ENCODE results near the gene LZTR1.

Gene LZTR1

DNA sequence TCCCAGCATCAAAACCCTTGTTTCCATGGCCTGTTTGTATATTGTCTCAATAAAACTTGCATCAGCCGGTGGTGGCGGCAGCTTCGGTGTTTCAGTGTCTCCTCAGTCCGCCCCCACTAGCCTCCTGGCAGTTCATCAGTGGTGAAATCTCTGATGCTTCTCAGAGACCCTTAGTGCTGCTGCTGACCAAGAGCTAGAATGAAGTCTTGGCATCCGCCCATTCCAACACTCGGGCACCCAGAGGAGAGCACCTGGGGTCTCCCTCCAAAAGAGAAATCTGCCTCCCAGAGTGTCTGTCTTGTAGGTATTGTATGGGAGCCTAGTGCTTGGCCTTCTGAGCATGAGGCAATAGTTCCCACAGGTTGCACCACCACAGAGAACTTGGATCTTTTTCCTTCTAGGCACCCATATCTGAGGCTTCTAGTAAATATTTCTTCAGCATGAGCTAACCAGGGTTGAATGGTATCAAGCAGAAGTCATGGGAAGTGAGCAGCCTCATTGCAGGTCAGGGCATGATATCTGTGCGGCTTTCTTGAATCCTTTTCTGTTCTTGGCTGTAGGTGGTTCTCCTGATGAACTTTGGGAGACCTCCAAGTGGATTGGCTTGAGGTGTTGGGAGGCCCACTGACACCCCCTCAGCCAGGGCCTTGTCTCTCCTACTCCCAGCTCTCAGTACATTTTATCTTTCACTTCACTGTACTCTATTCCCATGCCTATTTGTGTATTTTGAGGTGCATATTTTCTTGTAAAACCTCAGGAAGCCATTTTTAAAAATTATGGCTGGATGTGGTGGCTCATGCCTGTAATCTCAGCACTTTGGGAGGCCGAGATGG lies 28.2 kb upstream of the LZTR1 start:
- Mint-ChIP-seq H3K27ac (peak overlapping the region in 1 of 2 donors; percentile 23), H3K9me3 (no peaks in the 10 kb centered on the region), H3K4me3 (peak overlapping the region in 1 of 2 donors; percentile 33), H3K36me3 (ENCODE audit: insufficient read depth) (peaks cover 53% of the 10 kb centered on the region), H3K4me1 (ENCODE audit: low read depth in 2 of 2) (peaks cover 4 to 12% of the 10 kb centered on the region in 2 donors), H3K27me3 (peaks cover 9 to 28% of the 10 kb centered on the region in 2 donors)
- no peak for DNase-seq
- no peak for ATAC-seq (replicated peaks)

DNA sequence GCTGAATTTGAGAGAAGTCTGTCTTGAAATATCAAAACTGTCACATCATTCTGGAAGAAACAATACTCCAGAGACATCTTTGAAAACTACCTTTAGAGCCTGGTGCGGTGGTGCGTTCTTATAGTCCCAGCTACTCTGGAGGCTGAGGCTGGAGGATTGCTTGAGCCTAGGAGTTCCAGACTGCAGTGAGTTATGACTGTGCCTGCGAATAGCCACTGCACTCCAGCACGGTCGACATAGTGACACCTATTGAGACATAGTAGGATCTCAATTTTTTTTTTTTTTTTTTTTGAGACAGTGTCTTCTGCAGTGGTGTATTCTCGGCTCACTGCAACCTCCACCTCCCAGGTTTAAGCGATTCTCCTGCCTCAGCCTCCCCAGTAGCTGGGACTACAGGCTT lies 26.5 kb upstream of the LZTR1 start:
- Mint-ChIP-seq H3K9me3 (no peaks in the 10 kb centered on the region), H3K4me3 (no peak overlapping the region), H3K27me3 (peaks cover 15 to 34% of the 10 kb centered on the region in 2 donors), H3K36me3 (ENCODE audit: insufficient read depth) (peaks cover 38% of the 10 kb centered on the region), H3K4me1 (ENCODE audit: low read depth in 2 of 2) (peaks cover 0 to 12% of the 10 kb centered on the region in 2 donors), H3K27ac (no peak overlapping the region)
- ATAC-seq (replicated peaks) (no peak), DNase-seq (no peak)

GRCh38 chr22:20956258-20957101 lies 25.6 kb upstream of the LZTR1 start:
- H3K4me3 Mint-ChIP-seq, result peak overlapping the region; percentile 65 to 71
- peaks cover 0 to 12% of the 10 kb centered on the region in 2 donors for H3K4me1 Mint-ChIP-seq (ENCODE audit: low read depth in 2 of 2)
- peaks cover 29% of the 10 kb centered on the region for H3K36me3 Mint-ChIP-seq (ENCODE audit: insufficient read depth)
- H3K27me3 Mint-ChIP-seq, result peaks cover 15 to 34% of the 10 kb centered on the region in 2 donors
- H3K9me3 Mint-ChIP-seq, result no peaks in the 10 kb centered on the region
- no peak overlapping the region for H3K27ac Mint-ChIP-seq
- DNase-seq, result no peak
- no peak for ATAC-seq (replicated peaks)

- peak overlapping the region; percentile 65 to 71 for H3K4me3 Mint-ChIP-seq
- H3K9me3 Mint-ChIP-seq, result no peaks in the 10 kb centered on the region
- DNase-seq, result no peak
- ATAC-seq (replicated peaks), result no peak
- H3K27ac Mint-ChIP-seq, result no peak overlapping the region
- peaks cover 0 to 12% of the 10 kb centered on the region in 2 donors for H3K4me1 Mint-ChIP-seq (ENCODE audit: low read depth in 2 of 2)
- peaks cover 15 to 34% of the 10 kb centered on the region in 2 donors for H3K27me3 Mint-ChIP-seq
- H3K36me3 Mint-ChIP-seq (ENCODE audit: insufficient read depth), result peaks cover 22% of the 10 kb centered on the region
Observed at GRCh38 chr22:20957102-20957682, 24.9 kb upstream of the LZTR1 start.

- H3K4me3 Mint-ChIP-seq, result peak overlapping the region; percentile 65 to 71
- peaks cover 19% of the 10 kb centered on the region for H3K36me3 Mint-ChIP-seq (ENCODE audit: insufficient read depth)
- H3K27me3 Mint-ChIP-seq, result peaks cover 15 to 35% of the 10 kb centered on the region in 2 donors
- no peak overlapping the region for H3K27ac Mint-ChIP-seq
- H3K4me1 Mint-ChIP-seq (ENCODE audit: low read depth in 2 of 2), result peaks cover 0 to 12% of the 10 kb centered on the region in 2 donors
- no peak for DNase-seq
- H3K9me3 Mint-ChIP-seq, result no peaks in the 10 kb centered on the region
- ATAC-seq (replicated peaks), result peak; percentile 52
Observed at GRCh38 chr22:20957683-20958431, 24.2 kb upstream of the LZTR1 start.

- peaks cover 5% of the 10 kb centered on the region for H3K36me3 Mint-ChIP-seq (ENCODE audit: insufficient read depth)
- DNase-seq (no peak), ATAC-seq (replicated peaks) (no peak)
- no peak overlapping the region for H3K27ac Mint-ChIP-seq
- peaks cover 5 to 20% of the 10 kb centered on the region in 2 donors for H3K4me1 Mint-ChIP-seq (ENCODE audit: low read depth in 2 of 2)
- peaks cover 29 to 55% of the 10 kb centered on the region in 2 donors for H3K27me3 Mint-ChIP-seq
- H3K4me3 Mint-ChIP-seq, result no peak overlapping the region
- no peaks in the 10 kb centered on the region for H3K9me3 Mint-ChIP-seq
Observed at GRCh38 chr22:20959578-20960461, 22.3 kb upstream of the LZTR1 start.

DNA sequence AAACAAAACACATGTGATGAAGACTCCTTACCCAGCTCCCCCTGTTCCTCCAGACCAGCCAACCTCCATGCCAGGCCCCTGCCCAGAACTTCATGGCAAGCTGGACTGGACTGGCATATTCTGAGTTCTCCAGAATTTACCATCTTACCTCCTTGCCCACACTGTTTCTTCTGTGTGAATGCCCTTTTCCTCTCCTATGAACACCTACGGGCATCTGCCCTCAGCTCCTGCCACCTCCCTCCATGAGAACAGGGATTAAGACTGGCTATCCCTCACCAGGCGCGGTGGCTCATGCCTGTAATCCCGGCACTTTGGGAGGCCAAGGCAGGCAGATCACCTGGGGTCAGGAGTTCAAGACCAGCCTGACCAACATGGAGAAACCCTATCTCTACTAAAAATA lies 21.5 kb upstream of the LZTR1 start:
- peaks cover 29 to 57% of the 10 kb centered on the region in 2 donors for H3K27me3 Mint-ChIP-seq
- no peak overlapping the region for H3K27ac Mint-ChIP-seq
- peaks cover 5% of the 10 kb centered on the region for H3K36me3 Mint-ChIP-seq (ENCODE audit: insufficient read depth)
- H3K4me1 Mint-ChIP-seq (ENCODE audit: low read depth in 2 of 2), result peaks cover 5 to 20% of the 10 kb centered on the region in 2 donors
- H3K9me3 Mint-ChIP-seq, result no peaks in the 10 kb centered on the region
- no peak overlapping the region for H3K4me3 Mint-ChIP-seq
- DNase-seq (no peak), ATAC-seq (replicated peaks) (no peak)

DNA sequence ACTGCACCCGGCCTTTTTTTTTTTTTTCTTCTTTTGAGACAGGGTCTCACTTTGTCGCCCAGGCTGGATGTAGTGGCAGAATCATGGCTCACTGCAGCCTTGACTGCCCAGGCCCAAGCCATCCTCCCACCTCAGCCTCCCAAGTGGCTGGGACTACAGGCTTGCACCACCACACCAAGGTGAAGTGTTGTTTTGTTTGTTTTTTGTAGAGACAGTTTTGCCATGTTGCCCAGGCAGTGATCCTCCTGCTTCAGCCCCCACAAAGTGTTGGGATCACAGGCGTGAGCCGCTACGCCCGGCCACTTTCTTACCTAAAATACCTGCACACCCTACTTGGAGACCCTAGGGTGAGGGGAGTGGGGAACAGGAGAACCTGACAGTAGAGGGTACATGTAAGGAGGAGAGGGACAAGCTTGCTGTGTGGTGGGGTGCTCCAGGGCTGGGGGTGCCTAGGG lies 19.6 kb upstream of the LZTR1 start:
- DNase-seq, result no peak
- H3K27ac Mint-ChIP-seq, result no peak overlapping the region
- no peaks in the 10 kb centered on the region for H3K9me3 Mint-ChIP-seq
- ATAC-seq (replicated peaks), result no peak
- no peak overlapping the region for H3K4me3 Mint-ChIP-seq
- H3K36me3 Mint-ChIP-seq (ENCODE audit: insufficient read depth), result peaks cover 2% of the 10 kb centered on the region
- peaks cover 5 to 13% of the 10 kb centered on the region in 2 donors for H3K4me1 Mint-ChIP-seq (ENCODE audit: low read depth in 2 of 2)
- H3K27me3 Mint-ChIP-seq, result peaks cover 29 to 41% of the 10 kb centered on the region in 2 donors

DNA sequence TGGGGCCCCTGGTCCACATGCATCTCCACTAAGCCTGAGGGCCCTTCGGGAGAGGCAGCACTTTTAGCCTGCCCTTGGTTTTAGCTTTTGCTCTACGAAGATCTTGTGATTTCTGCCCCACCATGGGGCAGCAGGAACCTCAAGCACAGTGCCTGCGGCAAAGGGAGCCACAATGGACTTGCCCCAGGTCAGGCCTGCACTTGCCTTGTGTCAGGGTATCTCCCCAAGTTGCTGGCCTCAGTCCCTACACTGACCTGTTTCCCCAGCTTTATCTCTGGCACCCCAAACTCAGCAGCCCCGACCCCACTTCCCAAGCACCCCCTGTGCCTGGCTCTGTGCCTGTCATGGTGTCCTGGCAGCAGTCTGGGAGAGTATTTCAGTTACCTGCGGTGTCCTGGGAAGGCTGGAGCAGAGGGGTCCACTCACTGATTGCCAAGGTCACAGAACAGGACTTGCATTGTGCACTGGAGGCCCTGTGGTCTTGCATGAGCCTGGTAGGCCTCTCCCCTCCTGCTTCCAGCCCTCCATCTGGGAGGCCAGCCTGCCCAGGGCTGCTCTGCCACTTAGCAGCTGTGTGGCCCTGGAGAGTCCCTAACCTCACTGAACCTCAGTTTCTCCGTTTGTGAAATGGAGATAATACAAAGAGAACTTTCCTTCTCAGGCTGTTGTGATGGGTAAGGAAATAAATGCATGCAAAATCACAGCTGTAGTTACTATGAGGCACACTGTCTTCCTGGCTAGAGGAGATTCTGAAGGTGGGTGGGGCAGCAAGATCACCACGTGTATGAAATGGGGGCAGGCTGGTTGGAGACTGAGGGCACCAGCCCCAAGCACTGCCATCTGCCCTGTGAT lies 18.7 kb upstream of the LZTR1 start:
- DNase-seq (no peak), ATAC-seq (replicated peaks) (no peak)
- Mint-ChIP-seq H3K36me3 (ENCODE audit: insufficient read depth) (no peaks in the 10 kb centered on the region), H3K27ac (peak overlapping the region in 1 of 2 donors; percentile 49), H3K4me1 (ENCODE audit: low read depth in 2 of 2) (peaks cover 5 to 8% of the 10 kb centered on the region in 2 donors), H3K27me3 (peaks cover 21 to 32% of the 10 kb centered on the region in 2 donors), H3K4me3 (peak overlapping the region in 1 of 2 donors; percentile 79), H3K9me3 (no peaks in the 10 kb centered on the region)

DNA sequence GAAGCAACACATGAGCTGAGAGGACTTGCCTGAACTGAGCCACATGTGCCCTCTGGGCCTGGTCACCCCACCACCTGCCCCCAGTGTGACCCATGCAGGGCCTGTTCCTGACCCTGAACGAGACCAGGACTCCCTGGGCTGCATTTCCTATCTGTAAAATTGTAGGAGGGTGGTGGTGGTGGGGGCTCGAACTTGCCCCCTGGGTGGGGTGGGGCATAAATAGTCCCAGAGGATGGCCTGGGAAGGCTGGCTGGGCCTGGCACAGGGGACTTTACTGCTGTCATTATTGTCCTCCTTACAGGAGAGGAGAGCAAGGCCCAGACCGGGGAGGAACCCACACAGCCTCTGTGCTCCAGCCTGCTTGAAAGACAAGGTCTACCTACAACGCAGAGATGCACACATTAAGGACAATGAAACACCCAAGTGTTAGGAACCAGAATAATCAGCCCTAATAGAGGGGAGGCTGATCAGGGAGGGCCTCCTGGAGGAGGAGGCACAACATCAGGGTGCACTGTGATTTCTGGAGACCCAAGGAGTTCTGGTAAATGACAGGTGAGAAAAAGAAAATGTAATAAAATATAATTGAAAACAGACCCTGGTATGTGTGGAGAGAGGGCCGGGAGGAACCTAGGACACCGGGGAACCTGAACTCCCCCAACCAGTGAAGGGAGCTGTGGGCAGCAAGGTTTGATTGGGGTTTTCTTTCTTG lies 17.9 kb upstream of the LZTR1 start:
- Mint-ChIP-seq H3K36me3 (ENCODE audit: insufficient read depth) (no peaks in the 10 kb centered on the region), H3K4me3 (peak overlapping the region; percentile 76 to 79), H3K9me3 (no peaks in the 10 kb centered on the region), H3K4me1 (ENCODE audit: low read depth in 2 of 2) (peaks cover 5 to 8% of the 10 kb centered on the region in 2 donors), H3K27me3 (peaks cover 20 to 29% of the 10 kb centered on the region in 2 donors), H3K27ac (peak overlapping the region in 1 of 2 donors; percentile 49)
- DNase-seq, result no peak
- ATAC-seq (replicated peaks), result peak; percentile 8

DNA sequence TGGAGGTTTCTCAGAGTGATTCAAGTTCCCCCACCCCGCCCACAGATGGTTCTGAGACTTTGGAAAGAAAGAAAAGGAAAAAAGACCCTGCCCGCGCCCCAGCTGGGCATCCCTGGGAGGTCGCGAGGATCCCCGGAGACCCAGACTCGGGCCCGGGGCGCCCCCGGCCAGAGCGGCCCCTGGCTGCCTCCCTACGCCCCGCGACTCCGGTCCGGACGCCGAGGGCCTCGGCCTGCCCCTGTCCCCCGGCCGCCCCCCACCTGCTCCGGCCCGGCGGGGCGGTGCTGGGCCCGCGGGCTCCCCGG lies 17.3 kb upstream of the LZTR1 start:
- H3K27me3 Mint-ChIP-seq, result peaks cover 20 to 29% of the 10 kb centered on the region in 2 donors
- no peak for DNase-seq
- ATAC-seq (replicated peaks), result no peak
- H3K4me1 Mint-ChIP-seq (ENCODE audit: low read depth in 2 of 2), result peaks cover 5 to 8% of the 10 kb centered on the region in 2 donors
- H3K4me3 Mint-ChIP-seq, result peak overlapping the region; percentile 76 to 79
- no peaks in the 10 kb centered on the region for H3K9me3 Mint-ChIP-seq
- H3K36me3 Mint-ChIP-seq (ENCODE audit: insufficient read depth), result no peaks in the 10 kb centered on the region
- peak overlapping the region in 1 of 2 donors; percentile 49 for H3K27ac Mint-ChIP-seq

Measured in effector memory CD8-positive, alpha-beta T cell (primary cell).